NCI-H2171 treated with DMSO at 0.1 percent for 48 hours (cell line): ENCODE measurements around the gene MTHFD1.
"Not testable (repeated sequence)": the region's sequence is repeated elsewhere in the genome, so short reads cannot be mapped to it uniquely, and the experiment has no call there.

Experiments used
- DNase-seq: peaks from one replicate; lab custom pipeline; 2025; lab: John Stamatoyannopoulos, UW

The MTHFD1 gene

GRCh38 chr14:64387782-64388532 is at the start of gene MTHFD1:
Gene MTHFD1, plus strand, starts transcription at chr14:64388353. Its CDS starts 75 bp downstream, at chr14:64388428.
- peak; percentile 100 for DNase-seq

- DNase-seq = peak; percentile 100
These were observed 49.4 kb upstream of the MTHFD1 start for GRCh38 chr14:64338616-64339316.

GRCh38 chr14:64340560-64341196 is 47.5 kb upstream of the MTHFD1 start:
- DNase-seq = no peak

GRCh38 chr14:64347748-64348147 is 40.4 kb upstream of the MTHFD1 start:
- no peak for DNase-seq

GRCh38 chr14:64349741-64350490 is 38.2 kb upstream of the MTHFD1 start:
- no peak for DNase-seq

- no peak for DNase-seq
These were observed 24.8 kb upstream of the MTHFD1 start for GRCh38 chr14:64363265-64363846.

GRCh38 chr14:64364907-64365306 is 23.2 kb upstream of the MTHFD1 start:
- DNase-seq = no peak

- DNase-seq = peak; percentile 45
These were observed 22.7 kb upstream of the MTHFD1 start for GRCh38 chr14:64365358-64365889.

GRCh38 chr14:64369201-64369600 is 19.0 kb upstream of the MTHFD1 start:
- DNase-seq = no peak

- DNase-seq = peak; percentile 56
These were observed 846 bp upstream of the MTHFD1 start for GRCh38 chr14:64387232-64387781.

- peak; percentile 73 for DNase-seq
These were observed 556 bp downstream of the MTHFD1 start for GRCh38 chr14:64388533-64389285.

GRCh38 chr14:64391113-64391725 is 3.1 kb downstream of the MTHFD1 start:
- no peak for DNase-seq

- no peak for DNase-seq
These were observed 3.8 kb downstream of the MTHFD1 start for GRCh38 chr14:64391986-64392385.

GRCh38 chr14:64393189-64393726 is 5.1 kb downstream of the MTHFD1 start:
- DNase-seq = not testable (repeated sequence)

- no peak for DNase-seq
These were observed 6.3 kb downstream of the MTHFD1 start for GRCh38 chr14:64394423-64394822.

- no peak for DNase-seq
These were observed 7.0 kb downstream of the MTHFD1 start for GRCh38 chr14:64394977-64395633.

GRCh38 chr14:64400829-64401459 is 12.8 kb downstream of the MTHFD1 start:
- no peak for DNase-seq

GRCh38 chr14:64401949-64402348 is 13.8 kb downstream of the MTHFD1 start:
- DNase-seq = no peak

- DNase-seq = no peak
These were observed 17.1 kb downstream of the MTHFD1 start for GRCh38 chr14:64405295-64405694.
